Mesenteric fat pad (tissue), 1 donor: ENCODE results near the gene RACGAP1. TPM values are rescaled to one million over a fixed set of nuclear protein-coding genes. Genes with fewer than 3 reads are reported as not detected.

Experiments
- DNase-seq: peaks from one replicate; pipeline ENCODE4 v3.0.0-alpha.2; 2020; ENCODE audit warnings: low spot score
- long read RNA-seq: library from polyadenylated mRNA; unstranded; transcript quantifications from one replicate; pipeline ENCODE4 v2.0.0, GENCODE V29; 2020
- total RNA-seq: library from RNA; stranded (reverse); fragmentation: NEBNext Ultra II Directional; extraction: Animal tissue kit (Norgen Biotek cat#: 25700); gene quantifications from one replicate; pipeline ENCODE4 v1.2.1, GENCODE V29; 2021
- donor health status: DM: yes; HTN: yes; CAD: no.

The RACGAP1 gene
- total RNA-seq: 9.4 TPM
- long read RNA-seq, partial matches to known transcripts: 1 of 3 reads
- long read RNA-seq, other reads (novel, unspliced or antisense): 1 of 3 reads

GRCh38 chr12:50025187-50026059, at the start of gene RACGAP1:
Gene RACGAP1, minus strand, starts transcription at chr12:50025494. Its CDS starts 8,779 bp downstream, at chr12:50016715.
- DNase-seq: peak; percentile 95

GRCh38 chr12:50073712-50074111, 48.4 kb upstream of the RACGAP1 start:
- DNase-seq: no peak

GRCh38 chr12:50073206-50073605, 47.9 kb upstream of the RACGAP1 start:
- no peak for DNase-seq

- no peak for DNase-seq
Measured at GRCh38 chr12:50072198-50072907, 47.1 kb upstream of the RACGAP1 start.

GRCh38 chr12:50070314-50071060, 45.2 kb upstream of the RACGAP1 start:
- no peak for DNase-seq

DNA sequence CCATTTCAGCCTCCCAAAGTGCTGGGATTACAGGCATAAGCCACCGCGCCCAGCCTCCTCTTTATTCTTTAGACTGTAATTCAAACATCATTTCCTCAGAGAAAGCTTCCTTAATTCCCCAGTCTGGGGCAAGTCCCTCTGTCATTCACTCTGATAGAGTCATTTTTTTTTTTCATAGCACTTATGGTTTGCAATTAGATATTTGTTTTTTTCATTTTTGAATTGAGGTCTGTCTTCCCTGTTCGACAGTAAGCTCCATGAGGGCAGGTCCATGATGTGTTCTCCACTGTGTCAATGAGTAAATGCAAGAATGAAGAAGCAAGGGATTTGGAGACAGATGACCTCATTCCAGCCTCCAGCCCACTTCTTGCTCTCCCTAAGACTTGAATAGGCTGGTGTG, 44.2 kb upstream of the RACGAP1 start:
- DNase-seq: no peak

DNA sequence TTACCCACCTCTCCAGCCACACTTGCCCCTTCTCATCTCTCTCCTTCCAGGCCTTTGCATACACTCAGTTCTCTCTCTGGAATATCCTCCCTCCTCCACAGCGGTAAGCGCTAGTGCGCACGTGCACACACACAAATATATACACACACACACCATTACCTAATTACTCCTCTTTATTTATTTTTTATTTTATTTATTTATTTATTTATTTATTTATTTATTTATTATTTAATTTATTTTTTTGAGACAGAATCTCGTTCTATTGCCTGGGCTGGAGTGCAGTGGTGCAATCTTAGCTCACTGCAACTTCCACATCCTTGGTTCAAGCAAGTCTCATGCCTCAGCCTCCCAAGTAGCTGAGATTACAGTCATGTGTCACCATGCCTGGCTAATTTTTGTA, 43.8 kb upstream of the RACGAP1 start:
- no peak for DNase-seq

GRCh38 chr12:50066402-50066801, 41.1 kb upstream of the RACGAP1 start:
- no peak for DNase-seq

DNA sequence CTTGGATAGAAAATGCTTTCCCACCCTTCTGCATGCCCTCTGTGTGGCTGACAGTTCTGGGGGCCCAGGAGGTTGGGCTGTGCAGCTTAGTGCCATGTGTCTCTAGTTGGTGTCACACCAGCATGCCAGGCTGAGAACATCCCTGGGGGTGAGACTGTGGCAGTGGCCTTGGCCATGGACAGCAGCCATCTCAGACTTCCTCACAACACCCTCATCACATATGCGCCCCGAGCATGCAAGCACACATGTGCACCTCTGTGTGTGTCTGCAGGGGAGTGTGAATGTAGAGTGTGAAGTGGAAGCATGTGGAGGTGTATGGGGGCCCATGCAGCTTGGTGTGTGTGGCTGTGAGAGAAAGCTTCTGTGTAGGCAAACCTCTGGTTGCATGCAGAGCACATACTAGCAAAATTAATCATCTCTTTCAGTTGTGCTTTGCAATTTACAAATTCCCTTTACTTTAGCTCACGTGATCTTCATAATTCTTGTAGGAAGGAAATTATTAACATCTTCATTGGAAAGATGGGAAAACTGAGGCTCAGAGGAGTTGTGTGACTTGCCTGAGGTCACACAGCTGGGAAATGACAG, 40.5 kb upstream of the RACGAP1 start:
- DNase-seq: no peak

DNA sequence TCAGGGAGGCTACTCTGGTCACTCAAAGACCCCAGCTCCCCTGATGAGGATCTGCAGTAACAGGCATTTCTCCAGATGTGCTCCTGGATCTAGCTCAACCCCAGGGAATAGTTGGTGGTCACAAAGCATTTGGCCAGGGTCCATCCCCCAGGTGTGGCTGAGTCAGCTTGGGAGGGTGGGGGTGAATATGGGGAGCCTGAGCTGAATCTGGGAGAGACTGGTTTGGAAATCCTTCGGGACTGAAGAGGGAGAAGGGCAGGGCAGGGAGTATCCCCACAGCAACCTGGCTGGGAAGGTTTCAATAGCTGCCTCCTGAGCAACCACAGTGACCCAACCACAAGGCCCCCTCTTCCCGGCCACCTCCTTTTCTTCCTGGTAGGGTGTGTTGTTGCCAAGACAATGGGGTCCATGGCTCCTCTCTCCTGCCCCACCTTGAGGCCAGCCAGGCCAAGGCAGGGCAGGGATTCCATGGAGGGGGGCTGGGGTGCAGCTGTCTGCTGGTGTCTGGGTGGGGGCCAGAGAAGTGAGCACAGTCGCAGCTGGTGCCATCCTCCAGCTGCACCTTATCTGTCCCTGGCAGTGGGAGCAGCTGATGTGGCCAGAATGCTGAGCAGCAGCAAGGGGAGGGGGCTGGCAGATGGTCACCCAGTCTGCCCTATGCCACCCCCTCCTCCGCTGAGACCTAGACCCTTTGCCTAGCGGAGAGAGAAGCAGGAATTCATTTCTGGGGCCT, 37.6 kb upstream of the RACGAP1 start:
- DNase-seq: no peak

- DNase-seq: no peak
Measured at GRCh38 chr12:50061946-50062686, 36.8 kb upstream of the RACGAP1 start.

GRCh38 chr12:50061171-50061570, 35.9 kb upstream of the RACGAP1 start:
- DNase-seq: no peak

DNA sequence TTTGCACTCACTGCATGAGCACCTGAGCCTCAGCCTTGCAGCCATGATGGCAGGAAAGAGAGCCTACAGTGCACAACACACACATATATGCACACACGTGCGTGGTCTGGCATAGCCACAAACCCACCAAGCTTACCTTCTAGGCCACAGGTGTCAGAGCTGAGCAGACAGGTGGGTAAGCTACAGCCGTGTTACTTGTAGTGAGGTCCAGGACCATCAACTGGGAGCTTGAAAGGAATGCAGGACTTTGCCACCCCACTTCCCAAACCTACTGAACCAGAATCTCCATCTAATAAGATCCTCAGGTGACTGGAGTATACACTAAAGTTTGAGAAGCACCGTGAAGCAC, 34.8 kb upstream of the RACGAP1 start:
- DNase-seq: no peak

DNA sequence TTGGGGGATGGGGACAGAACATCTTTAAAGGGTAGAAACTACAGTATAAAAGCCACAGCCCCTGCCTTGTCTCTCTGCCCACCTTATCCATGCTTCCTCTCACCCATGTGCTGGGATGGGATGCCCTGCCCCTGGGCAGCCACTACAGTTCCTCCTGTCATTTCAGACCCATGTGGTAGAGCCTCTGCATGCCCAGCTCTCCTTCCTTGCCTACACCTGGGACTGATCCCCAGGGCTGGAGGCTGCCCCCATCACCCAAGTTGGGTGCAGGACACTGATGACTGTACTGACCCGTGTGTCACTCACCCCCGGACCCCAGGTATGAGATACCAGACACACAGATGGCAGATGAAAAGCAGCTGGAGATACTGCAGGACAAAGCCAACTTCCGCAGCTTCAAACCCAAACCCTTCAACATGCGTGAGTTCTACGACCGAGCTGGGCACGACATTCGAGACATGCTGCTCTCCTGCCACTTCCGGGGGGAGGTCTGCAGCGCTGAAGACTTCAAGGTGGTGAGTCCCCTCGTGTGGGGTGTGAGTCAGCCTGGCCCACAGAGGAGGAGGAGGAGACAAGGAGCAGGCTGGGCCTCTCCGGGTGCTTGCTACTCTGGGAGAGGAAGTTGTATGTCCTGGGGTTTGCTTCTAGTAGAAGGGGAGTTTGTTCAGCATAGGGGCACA, 34.3 kb upstream of the RACGAP1 start:
- no peak for DNase-seq

DNA sequence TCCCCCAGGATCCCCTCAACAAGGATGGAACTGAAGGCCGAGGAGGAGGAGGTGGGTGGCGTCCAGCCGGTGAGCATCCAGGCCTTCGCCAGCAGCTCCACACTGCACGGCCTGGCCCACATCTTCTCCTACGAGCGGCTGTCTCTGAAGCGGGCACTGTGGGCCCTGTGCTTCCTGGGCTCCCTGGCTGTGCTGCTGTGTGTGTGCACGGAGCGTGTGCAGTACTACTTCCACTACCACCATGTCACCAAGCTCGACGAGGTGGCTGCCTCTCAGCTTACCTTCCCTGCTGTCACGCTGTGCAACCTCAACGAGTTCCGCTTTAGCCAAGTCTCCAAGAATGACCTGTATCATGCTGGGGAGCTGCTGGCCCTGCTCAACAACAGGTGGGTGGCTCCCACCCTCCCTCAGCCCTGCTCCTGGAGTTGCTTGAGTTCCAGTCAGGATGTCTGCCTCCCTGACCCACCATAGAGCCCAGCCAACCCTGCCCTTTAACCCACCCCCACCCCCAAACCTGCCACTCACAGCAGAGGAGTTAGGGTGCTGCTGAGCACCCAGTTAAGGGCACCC, 33.5 kb upstream of the RACGAP1 start:
- no peak for DNase-seq

DNA sequence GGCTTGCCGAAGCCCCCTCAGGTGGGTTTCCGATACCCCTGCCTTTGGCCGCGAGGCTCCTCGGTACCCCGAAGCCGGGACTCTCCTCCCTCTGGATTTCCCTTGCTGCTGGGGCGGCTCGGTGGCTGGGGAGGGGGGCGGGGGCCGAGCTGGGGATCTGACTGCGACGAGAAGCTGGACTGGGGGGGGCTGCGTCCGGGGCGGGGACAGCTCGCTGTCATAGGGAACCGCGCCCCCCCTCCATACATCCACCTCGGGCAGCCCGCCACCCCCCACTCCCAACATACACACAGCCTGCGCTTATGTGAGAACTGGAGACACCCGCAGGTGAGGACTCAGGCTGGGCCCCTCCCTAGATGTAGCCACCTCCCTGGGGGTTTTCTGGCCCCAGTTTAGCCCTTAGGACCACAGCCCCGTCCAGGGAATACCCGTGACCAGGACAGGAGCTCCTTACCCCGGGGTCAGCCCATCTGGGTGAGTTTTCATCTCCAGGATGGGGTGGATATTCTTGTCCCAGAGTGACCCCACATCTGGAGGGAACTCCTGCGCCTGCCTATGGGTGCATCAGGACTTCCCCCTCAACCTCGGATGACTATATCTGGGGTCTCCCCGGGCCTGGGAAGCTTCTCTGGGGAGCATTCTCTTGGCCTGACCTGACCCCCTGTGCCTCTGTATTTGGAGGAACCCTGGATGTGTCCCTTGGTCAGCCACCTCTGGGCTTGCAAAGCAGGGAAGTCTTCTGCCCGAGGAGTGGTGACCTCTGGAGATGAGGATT, 32.8 kb upstream of the RACGAP1 start:
- no peak for DNase-seq

DNA sequence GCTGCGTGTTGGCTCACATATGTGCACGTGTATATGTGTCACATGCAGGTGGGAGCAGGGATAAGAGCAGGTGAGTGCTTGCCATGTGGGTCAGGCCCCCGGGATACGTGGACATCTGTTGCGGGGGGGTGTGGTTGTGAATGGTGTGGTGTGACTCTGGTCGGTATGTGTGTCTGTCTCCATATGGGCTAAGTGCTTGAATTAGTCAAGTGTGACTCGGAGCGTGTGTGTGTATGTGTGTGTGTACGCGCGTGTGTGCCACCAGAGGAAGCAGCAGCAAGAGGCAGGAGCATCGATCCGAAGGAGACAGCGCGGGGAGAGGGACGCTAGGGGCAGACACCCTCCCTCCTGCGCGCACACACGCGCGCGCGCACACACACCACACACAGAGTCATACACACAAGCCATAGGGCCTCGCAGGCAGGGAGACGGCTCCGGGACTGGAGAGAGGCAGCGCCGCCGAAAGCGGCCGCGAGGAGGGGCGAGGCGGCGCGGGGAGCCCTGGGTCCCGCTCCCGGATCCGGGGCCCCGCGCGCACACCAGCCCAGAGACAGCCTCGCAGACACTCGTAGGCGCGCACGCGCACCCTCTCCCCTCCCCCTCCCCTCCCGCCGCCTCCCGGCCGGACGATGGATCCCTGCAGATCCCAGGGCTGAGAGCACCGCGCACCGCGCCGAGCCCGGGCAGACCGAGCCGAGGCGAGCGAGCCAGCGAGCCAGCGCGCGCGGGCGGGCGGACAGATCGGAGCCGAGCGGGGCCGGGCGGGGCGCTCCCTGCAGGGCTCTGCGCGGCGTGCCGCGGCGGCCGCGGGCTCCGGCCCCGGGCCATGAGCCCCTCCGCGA, 31.9 kb upstream of the RACGAP1 start, which contains the start of gene ASIC1:
ASIC1 (plus strand) TSS at position 597 of the 842 bp plus-strand sequence. CDS start 1,171 bp downstream, outside the sequence.
- no peak for DNase-seq
